ENCODE data around the gene ARHGAP10. TPM values are rescaled to one million over a fixed set of nuclear protein-coding genes. Genes with fewer than 3 reads are reported as not detected.

The ARHGAP10 gene
- total and polyA plus RNA-seq, 3 donors from 2014 or later, result 17.4 to 108 (median 83.5) TPM

DNA sequence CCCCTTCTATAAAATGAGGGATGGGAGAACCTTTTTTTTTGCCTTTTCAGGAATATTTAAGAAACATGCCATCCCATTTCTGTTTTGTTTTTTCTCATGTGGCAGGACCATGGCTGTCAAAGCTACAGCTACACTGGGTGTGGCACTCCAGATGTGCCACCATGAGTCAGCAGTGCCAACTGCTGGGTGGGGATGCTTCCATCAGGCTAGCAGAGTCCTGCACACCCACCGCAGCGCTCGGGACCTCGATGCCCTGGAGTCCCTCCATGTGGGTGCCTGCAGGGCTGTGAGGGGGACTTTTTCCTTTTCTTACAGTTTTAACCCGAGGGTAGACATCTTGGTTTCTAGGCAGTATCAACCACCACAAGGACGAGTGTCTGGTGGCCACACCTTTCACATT is 357.7 kb downstream of the ARHGAP10 start:
- Histone ChIP-seq H3K4me3 (no peak overlapping the region), H3K9me3 (no peaks in the 10 kb centered on the region), H3K36me3 (ENCODE audit: low read depth, missing control alignments) (no peaks in the 10 kb centered on the region), H3K27ac (no peak overlapping the region), H3K27me3 (no peaks in the 10 kb centered on the region), H3K4me1 (no peaks in the 10 kb centered on the region)
- intact Hi-C loops (cut with DNase I; ENCODE audit: low total_unique reads), result no loop called here
- TF ChIP-seq POLR2A (IDR thresholded peaks at IDR 0.05) (no peak), CTCF (IDR thresholded peaks at IDR 0.05) (no peak)
- no peak for DNase-seq
- 93 to 99% methylated on average over 6 of the region's 6 CpGs for WGBS, 2 donors

DNA sequence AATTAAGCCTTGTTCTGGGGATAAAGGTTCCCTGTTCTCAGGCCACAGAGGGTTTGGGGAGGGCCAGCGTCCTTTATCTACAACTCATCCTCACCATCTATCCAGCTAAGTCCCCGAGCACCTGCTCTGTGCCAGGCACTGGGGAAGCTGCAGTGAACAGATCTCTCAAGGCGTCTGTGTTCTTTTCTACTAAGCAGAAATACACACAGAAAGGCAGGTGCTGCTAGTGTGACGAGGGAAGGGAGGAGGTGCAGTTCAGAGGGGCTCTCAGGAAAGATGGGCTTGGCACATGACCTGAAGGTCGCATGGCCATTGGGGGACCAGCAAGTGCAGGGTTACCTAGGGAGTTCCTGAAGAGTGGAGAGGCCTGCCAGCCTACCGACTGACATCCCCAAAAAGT is 358.1 kb downstream of the ARHGAP10 start:
- Histone ChIP-seq H3K4me3 (no peak overlapping the region), H3K9me3 (no peaks in the 10 kb centered on the region), H3K27me3 (no peaks in the 10 kb centered on the region), H3K4me1 (no peaks in the 10 kb centered on the region), H3K27ac (no peak overlapping the region), H3K36me3 (ENCODE audit: low read depth, missing control alignments) (no peaks in the 10 kb centered on the region)
- intact Hi-C loops (cut with DNase I; ENCODE audit: low total_unique reads), result no loop called here
- no peak for DNase-seq
- TF ChIP-seq CTCF (IDR thresholded peaks at IDR 0.05) (no peak), POLR2A (IDR thresholded peaks at IDR 0.05) (no peak)
- WGBS, 2 donors, result 89 to 92% methylated on average over 4 to 6 of the region's 6 CpGs

DNA sequence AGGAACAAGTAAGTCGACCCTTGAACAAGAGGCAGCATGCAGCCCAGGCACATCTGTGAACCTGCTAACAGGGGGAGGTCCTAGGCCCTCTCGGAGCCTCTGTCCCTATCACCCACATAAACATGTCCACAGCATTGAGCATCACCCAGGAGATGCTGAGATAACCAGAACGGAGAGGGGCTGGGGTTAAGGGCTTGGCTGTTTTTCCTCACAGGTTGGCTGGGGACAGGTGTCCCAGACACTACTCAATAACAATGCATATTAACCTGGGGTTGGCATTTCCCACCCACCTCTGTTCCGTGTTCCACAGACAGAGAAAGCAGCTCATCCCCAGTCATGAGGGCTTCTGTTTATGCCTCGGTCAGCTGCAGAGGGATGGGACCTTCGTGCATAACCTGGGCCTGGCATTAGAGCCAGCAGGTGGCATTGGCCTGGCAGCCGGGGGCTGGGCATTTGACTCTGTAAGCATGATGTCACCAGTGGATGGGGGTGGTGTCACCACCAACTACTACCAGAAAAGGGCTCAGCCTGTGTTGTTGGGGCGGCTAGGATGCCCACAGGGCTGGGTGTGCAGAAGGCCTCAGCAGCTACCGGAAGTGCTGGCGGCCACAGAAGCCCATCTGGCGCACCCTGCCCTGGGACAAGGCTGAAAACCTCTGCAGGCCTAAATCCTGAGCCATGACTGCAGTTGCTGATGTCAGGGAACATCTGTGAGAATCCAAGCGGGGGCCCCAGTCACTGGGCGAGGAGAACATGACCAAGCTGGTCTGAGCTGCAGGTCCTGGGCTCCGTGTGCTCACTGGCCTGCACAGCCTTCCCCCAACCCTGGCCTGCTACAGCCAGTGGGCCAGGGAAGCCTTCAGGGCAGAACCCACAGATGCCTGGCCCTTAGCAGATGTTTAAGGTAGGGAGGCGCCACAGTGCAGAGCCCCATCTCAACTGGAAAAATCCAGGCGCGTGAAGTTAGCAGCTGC is 358.9 kb downstream of the ARHGAP10 start:
- H3K27ac ChIP-seq, result no peak overlapping the region
- no peak for DNase-seq
- intact Hi-C loops (cut with DNase I; ENCODE audit: low total_unique reads), result no loop called here

GRCh38 chr4:148091896-148092295 is 360.0 kb downstream of the ARHGAP10 start:
- 84 to 89% methylated on average over 4 of the region's 4 CpGs for WGBS, 2 donors
- TF ChIP-seq POLR2A (IDR thresholded peaks at IDR 0.05) (no peak), CTCF (IDR thresholded peaks at IDR 0.05) (no peak)
- H3K27ac ChIP-seq, result no peak overlapping the region
- no peaks in the 10 kb centered on the region for H3K4me1 ChIP-seq
- no peaks in the 10 kb centered on the region for H3K27me3 ChIP-seq
- H3K4me3 ChIP-seq, result no peak overlapping the region
- intact Hi-C loops (cut with DNase I; ENCODE audit: low total_unique reads), result no loop called here
- no peaks in the 10 kb centered on the region for H3K36me3 ChIP-seq (ENCODE audit: low read depth, missing control alignments)
- H3K9me3 ChIP-seq, result no peaks in the 10 kb centered on the region
- DNase-seq, result no peak

More for the DNA sequence above, 358.9 kb downstream of the ARHGAP10 start:
- Histone ChIP-seq H3K4me1 (no peaks in the 10 kb centered on the region), H3K4me3 (no peak overlapping the region), H3K9me3 (no peaks in the 10 kb centered on the region), H3K27me3 (no peaks in the 10 kb centered on the region), H3K36me3 (ENCODE audit: low read depth, missing control alignments) (no peaks in the 10 kb centered on the region)
- 83 to 94% methylated on average over 5 to 17 of the region's 17 CpGs for WGBS, 2 donors
- no peak for TF ChIP-seq POLR2A (IDR thresholded peaks at IDR 0.05)
- TF ChIP-seq CTCF (IDR thresholded peaks at IDR 0.05), result no peak

Data from testis (tissue), 3 donors.